GM20431 (cell line): Measurements from ENCODE around the gene TIE1.

Source experiments
- in situ Hi-C: fragments of 300-500 bp; cut with MseI, MboI; formaldehyde crosslinking; loops from one replicate; pipeline ENCODE4 v1.15.0; 2020; ENCODE audit warnings: low sequenced_read_pairs; ENCODE audit not compliant: unreplicated experiment

The TIE1 gene

GRCh38 chr1:43307458-43308158 lies 6.8 kb downstream of the TIE1 start:
- in situ Hi-C loops: no loop called here

GRCh38 chr1:43308635-43309404 lies 8.0 kb downstream of the TIE1 start:
- in situ Hi-C loops: no loop called here

GRCh38 chr1:43309405-43310025 lies 8.7 kb downstream of the TIE1 start:
- in situ Hi-C loops: no loop called here

GRCh38 chr1:43311521-43311920 lies 10.7 kb downstream of the TIE1 start:
- in situ Hi-C loops: no loop called here

- in situ Hi-C loops: no loop called here
These were observed 11.4 kb downstream of the TIE1 start for GRCh38 chr1:43312212-43312623.

GRCh38 chr1:43312663-43313515 lies 12.1 kb downstream of the TIE1 start:
- in situ Hi-C loops: no loop called here

GRCh38 chr1:43313771-43314170 lies 13.0 kb downstream of the TIE1 start:
- in situ Hi-C loops: no loop called here

GRCh38 chr1:43314233-43314632 lies 13.5 kb downstream of the TIE1 start:
- in situ Hi-C loops: no loop called here

- in situ Hi-C loops: no loop called here
These were observed 14.7 kb downstream of the TIE1 start for GRCh38 chr1:43315481-43315880.

- in situ Hi-C loops: no loop called here
These were observed 15.4 kb downstream of the TIE1 start for GRCh38 chr1:43315963-43316737.

GRCh38 chr1:43316738-43317520 lies 16.1 kb downstream of the TIE1 start:
- in situ Hi-C loops: no loop called here

GRCh38 chr1:43317817-43318471 lies 17.2 kb downstream of the TIE1 start:
- in situ Hi-C loops: no loop called here

GRCh38 chr1:43318831-43319230 lies 18.0 kb downstream of the TIE1 start:
- in situ Hi-C loops: no loop called here

GRCh38 chr1:43319288-43319687 lies 18.5 kb downstream of the TIE1 start:
- in situ Hi-C loops: no loop called here

GRCh38 chr1:43319766-43320165 lies 19.0 kb downstream of the TIE1 start:
- in situ Hi-C loops: no loop called here

GRCh38 chr1:43321331-43321891 lies 20.6 kb downstream of the TIE1 start:
- in situ Hi-C loops: no loop called here

GRCh38 chr1:43322506-43322905 lies 21.7 kb downstream of the TIE1 start:
- in situ Hi-C loops: no loop called here

GRCh38 chr1:43324810-43325209 lies 24.0 kb downstream of the TIE1 start:
- in situ Hi-C loops: no loop called here
